Epithelial cell of proximal tubule (primary cell): ENCODE data around the gene SPECC1. TPM values are rescaled to one million over a fixed set of nuclear protein-coding genes. Genes with fewer than 3 reads are reported as not detected.
"Not testable (repeated sequence)": the region's sequence is repeated elsewhere in the genome, so short reads cannot be mapped to it uniquely, and the experiment has no call there.

ENCODE experiments used
- DNase-seq: peaks from one replicate; pipeline ENCODE4 v3.0.0-alpha.2; 2011; ENCODE audit warnings: low read depth
- H3K4me3 ChIP-seq: 2 replicates; pipeline ENCODE4 v1.5.1; 2011; ENCODE audit warnings: low read depth, mild to moderate bottlenecking, low read length
- CTCF ChIP-seq: conservative IDR thresholded peaks from 2 replicates; pipeline ENCODE4 v1.5.1; 2012; ENCODE audit warnings: low read depth, mild to moderate bottlenecking, low read length
- total RNA-seq: library from RNA; depleted of rRNA; stranded (reverse); fragments of >200 nt; gene quantifications from 2 replicates; pipeline ENCODE4 v1.2.3, GENCODE V29; 2015

The SPECC1 gene
- total RNA-seq, 1 donor from 2014 or later: 39.3 TPM

- no peak overlapping the region for H3K4me3 ChIP-seq
- no peak for TF ChIP-seq CTCF
- no peak for DNase-seq
These were observed 221.8 kb downstream of the SPECC1 start for GRCh38 chr17:20230924-20231323.

GRCh38 chr17:20232611-20233010 lies 223.5 kb downstream of the SPECC1 start:
- TF ChIP-seq CTCF: no peak
- no peak for DNase-seq
- no peak overlapping the region for H3K4me3 ChIP-seq

- no peak overlapping the region for H3K4me3 ChIP-seq
- DNase-seq: no peak
- no peak for TF ChIP-seq CTCF
These were observed 225.1 kb downstream of the SPECC1 start for GRCh38 chr17:20234276-20234675.

GRCh38 chr17:20235747-20236146 lies 226.6 kb downstream of the SPECC1 start:
- no peak for DNase-seq
- no peak for TF ChIP-seq CTCF
- no peak overlapping the region for H3K4me3 ChIP-seq

- no peak overlapping the region for H3K4me3 ChIP-seq
- no peak for TF ChIP-seq CTCF
- DNase-seq: no peak
These were observed 227.5 kb downstream of the SPECC1 start for GRCh38 chr17:20236578-20237227.

- not testable (repeated sequence) for H3K4me3 ChIP-seq, DNase-seq
These were observed 230.6 kb downstream of the SPECC1 start for GRCh38 chr17:20239776-20240175.

DNA sequence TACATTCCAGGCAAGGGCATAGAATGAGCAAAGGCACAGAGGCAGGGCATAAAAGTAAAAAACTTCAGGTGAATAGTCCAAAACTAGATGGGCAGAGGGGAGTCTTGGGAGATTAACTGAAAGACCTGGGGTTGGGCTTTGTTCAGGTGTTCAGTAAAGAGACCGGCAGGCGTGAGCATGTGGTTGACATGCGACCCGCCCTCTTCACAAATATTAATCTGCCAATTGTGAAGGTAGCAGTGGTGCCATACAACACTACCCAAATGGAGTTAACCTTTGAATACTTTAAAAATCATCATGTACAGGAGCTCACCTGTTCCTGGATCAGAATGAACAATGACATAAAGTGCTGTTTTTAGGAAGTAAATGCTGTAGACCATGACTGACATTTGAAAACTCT lies 232.7 kb downstream of the SPECC1 start:
- no peak for TF ChIP-seq CTCF
- DNase-seq: no peak
- no peak overlapping the region for H3K4me3 ChIP-seq
